Measurements from ENCODE around the gene PEX7.

The PEX7 gene

GRCh38 chr6:136774228-136775041 is 48.0 kb upstream of the PEX7 start:
- Histone ChIP-seq H4K8ac (ENCODE audit: low read length) (no peak overlapping the region), H3K79me1 (replicated peaks; ENCODE audit: low read length, poor library complexity, severe bottlenecking) (peaks cover 34% of the 10 kb centered on the region), H3K18ac (ENCODE audit: low read depth in 1 of 2, low read length in 2 of 2) (no peak overlapping the region), H3K36me3 (ENCODE audit: control insufficient read depth in 1 of 2, insufficient read depth in 2 of 2, low read depth in 1 of 2, low read length in 2 of 2) (no peaks in the 10 kb centered on the region), H3K4me2 (ENCODE audit: low read length, poor library complexity, severe bottlenecking) (no peak overlapping the region), H3K27me3 (ENCODE audit: control insufficient read depth in 1 of 2, insufficient read depth in 1 of 2, low read length in 2 of 2) (no peaks in the 10 kb centered on the region), H3K4me1 (ENCODE audit: control insufficient read depth, insufficient read depth, low read depth, low read length) (no peaks in the 10 kb centered on the region), H2BK15ac (ENCODE audit: low read depth, poor library complexity, severe bottlenecking) (no peak overlapping the region), H3K4ac (ENCODE audit: low read depth in 1 of 2, low read length in 2 of 2) (no peak overlapping the region), H3K9ac (ENCODE audit: low read length) (peak overlapping the region; percentile 39), H2BK120ac (ENCODE audit: low read depth, low read length) (no peak overlapping the region), H2AFZ (ENCODE audit: low read depth, low read length) (no peak overlapping the region), H3K14ac (ENCODE audit: low read length in 2 of 2) (no peak overlapping the region), H3K4me3 (ENCODE audit: insufficient read depth in 1 of 2, low read depth in 1 of 2, low read length in 2 of 2) (peak overlapping the region in 1 of 2 experiments; percentile 24), H2BK5ac (ENCODE audit: low read depth, low read length, poor library complexity, severe bottlenecking) (no peak overlapping the region), H2BK12ac (ENCODE audit: low read length in 2 of 2) (no peak overlapping the region), H3K23ac (ENCODE audit: low read length in 2 of 2) (no peak overlapping the region), H2AK5ac (ENCODE audit: low read length, severe bottlenecking) (no peak overlapping the region), H3K9me3 (ENCODE audit: control insufficient read depth, low read length) (no peaks in the 10 kb centered on the region), H4K91ac (ENCODE audit: low read length) (no peak overlapping the region), H3K27ac (ENCODE audit: low read length, poor library complexity, severe bottlenecking) (no peak overlapping the region)
- 90% methylated on average over 5 of the region's 6 CpGs for WGBS
- DNase-seq, result peak; percentile 81

DNA sequence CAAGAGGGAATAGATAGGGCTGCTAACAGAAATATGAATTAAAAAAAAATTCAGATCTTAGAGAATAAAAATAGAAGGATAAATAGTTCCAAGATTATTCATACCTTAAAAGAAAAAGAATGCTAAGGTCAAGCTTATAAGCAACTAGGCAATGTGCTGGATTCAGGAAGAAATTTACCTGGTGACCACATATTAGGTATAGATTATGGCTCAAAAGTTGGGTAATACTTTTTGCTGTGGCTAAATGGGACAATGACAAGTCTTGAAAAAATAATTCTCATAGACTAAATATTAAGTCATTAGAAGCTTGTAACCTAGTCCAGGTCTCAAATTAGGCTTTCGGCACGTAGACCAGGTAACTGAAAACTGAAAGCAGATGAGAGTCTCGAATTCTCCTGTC is 47.3 kb upstream of the PEX7 start:
- no peak overlapping the region for H2BK120ac ChIP-seq (ENCODE audit: low read depth, low read length)
- H3K27me3 ChIP-seq (ENCODE audit: control insufficient read depth in 1 of 2, insufficient read depth in 1 of 2, low read length in 2 of 2), result no peaks in the 10 kb centered on the region
- H2AFZ ChIP-seq (ENCODE audit: low read depth, low read length), result no peak overlapping the region
- H3K4me3 ChIP-seq (ENCODE audit: insufficient read depth in 1 of 2, low read depth in 1 of 2, low read length in 2 of 2), result no peak overlapping the region
- DNase-seq, result no peak
- H3K9me3 ChIP-seq (ENCODE audit: control insufficient read depth, low read length), result no peaks in the 10 kb centered on the region
- no peak overlapping the region for H2BK5ac ChIP-seq (ENCODE audit: low read depth, low read length, poor library complexity, severe bottlenecking)
- no peak overlapping the region for H3K9ac ChIP-seq (ENCODE audit: low read length)
- no peak overlapping the region for H2AK5ac ChIP-seq (ENCODE audit: low read length, severe bottlenecking)
- no peak overlapping the region for H4K8ac ChIP-seq (ENCODE audit: low read length)
- H3K79me1 ChIP-seq (replicated peaks; ENCODE audit: low read length, poor library complexity, severe bottlenecking), result peaks cover 37% of the 10 kb centered on the region
- no peak overlapping the region for H4K91ac ChIP-seq (ENCODE audit: low read length)
- no peak overlapping the region for H2BK12ac ChIP-seq (ENCODE audit: low read length in 2 of 2)
- H3K4me2 ChIP-seq (ENCODE audit: low read length, poor library complexity, severe bottlenecking), result no peak overlapping the region
- no peak overlapping the region for H3K14ac ChIP-seq (ENCODE audit: low read length in 2 of 2)
- H2BK15ac ChIP-seq (ENCODE audit: low read depth, poor library complexity, severe bottlenecking), result no peak overlapping the region
- no peak overlapping the region for H3K27ac ChIP-seq (ENCODE audit: low read length, poor library complexity, severe bottlenecking)
- no peak overlapping the region for H3K18ac ChIP-seq (ENCODE audit: low read depth in 1 of 2, low read length in 2 of 2)
- H3K36me3 ChIP-seq (ENCODE audit: control insufficient read depth in 1 of 2, insufficient read depth in 2 of 2, low read depth in 1 of 2, low read length in 2 of 2), result no peaks in the 10 kb centered on the region
- 94% methylated on average over 3 of the region's 3 CpGs for WGBS
- no peak overlapping the region for H3K23ac ChIP-seq (ENCODE audit: low read length in 2 of 2)
- no peaks in the 10 kb centered on the region for H3K4me1 ChIP-seq (ENCODE audit: control insufficient read depth, insufficient read depth, low read depth, low read length)
- no peak overlapping the region for H3K4ac ChIP-seq (ENCODE audit: low read depth in 1 of 2, low read length in 2 of 2)

GRCh38 chr6:136775548-136775947 is 46.8 kb upstream of the PEX7 start:
- H3K27me3 ChIP-seq (ENCODE audit: control insufficient read depth in 1 of 2, insufficient read depth in 1 of 2, low read length in 2 of 2), result no peaks in the 10 kb centered on the region
- no peak overlapping the region for H2BK5ac ChIP-seq (ENCODE audit: low read depth, low read length, poor library complexity, severe bottlenecking)
- H3K9ac ChIP-seq (ENCODE audit: low read length), result no peak overlapping the region
- H3K18ac ChIP-seq (ENCODE audit: low read depth in 1 of 2, low read length in 2 of 2), result peak overlapping the region in 1 of 2 experiments; percentile 40
- DNase-seq, result peak; percentile 58
- H3K4me2 ChIP-seq (ENCODE audit: low read length, poor library complexity, severe bottlenecking), result no peak overlapping the region
- H3K14ac ChIP-seq (ENCODE audit: low read length in 2 of 2), result no peak overlapping the region
- no peak overlapping the region for H2BK12ac ChIP-seq (ENCODE audit: low read length in 2 of 2)
- H2AK5ac ChIP-seq (ENCODE audit: low read length, severe bottlenecking), result no peak overlapping the region
- no peak overlapping the region for H4K91ac ChIP-seq (ENCODE audit: low read length)
- no peak overlapping the region for H3K27ac ChIP-seq (ENCODE audit: low read length, poor library complexity, severe bottlenecking)
- H2BK120ac ChIP-seq (ENCODE audit: low read depth, low read length), result no peak overlapping the region
- WGBS, result 94% methylated on average over 2 of the region's 2 CpGs
- no peaks in the 10 kb centered on the region for H3K4me1 ChIP-seq (ENCODE audit: control insufficient read depth, insufficient read depth, low read depth, low read length)
- H3K36me3 ChIP-seq (ENCODE audit: control insufficient read depth in 1 of 2, insufficient read depth in 2 of 2, low read depth in 1 of 2, low read length in 2 of 2), result no peaks in the 10 kb centered on the region
- no peak overlapping the region for H4K8ac ChIP-seq (ENCODE audit: low read length)
- no peak overlapping the region for H2AFZ ChIP-seq (ENCODE audit: low read depth, low read length)
- no peak overlapping the region for H2BK15ac ChIP-seq (ENCODE audit: low read depth, poor library complexity, severe bottlenecking)
- H3K4me3 ChIP-seq (ENCODE audit: insufficient read depth in 1 of 2, low read depth in 1 of 2, low read length in 2 of 2), result no peak overlapping the region
- no peak overlapping the region for H3K23ac ChIP-seq (ENCODE audit: low read length in 2 of 2)
- no peak overlapping the region for H3K4ac ChIP-seq (ENCODE audit: low read depth in 1 of 2, low read length in 2 of 2)
- H3K9me3 ChIP-seq (ENCODE audit: control insufficient read depth, low read length), result no peaks in the 10 kb centered on the region
- H3K79me1 ChIP-seq (replicated peaks; ENCODE audit: low read length, poor library complexity, severe bottlenecking), result peaks cover 37% of the 10 kb centered on the region

DNA sequence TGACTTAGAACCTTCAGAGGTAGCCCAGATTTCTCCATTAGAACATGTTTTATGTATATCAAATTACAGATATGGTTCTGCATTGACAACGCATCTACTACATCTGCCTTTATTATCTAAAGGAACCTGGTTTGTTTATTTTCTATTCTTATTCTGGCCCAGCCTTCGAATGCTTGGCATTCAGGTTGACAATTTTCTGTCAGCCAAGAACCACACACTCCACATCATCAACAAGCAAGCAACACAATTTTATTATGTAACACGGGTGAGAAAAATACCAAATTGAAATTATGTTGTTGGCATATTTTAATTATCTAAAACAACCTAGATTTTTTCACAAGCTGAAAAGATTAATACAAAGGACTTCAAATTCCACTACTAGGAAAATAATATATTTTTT is 44.7 kb upstream of the PEX7 start:
- Histone ChIP-seq H2BK15ac (ENCODE audit: low read depth, poor library complexity, severe bottlenecking) (no peak overlapping the region), H4K91ac (ENCODE audit: low read length) (no peak overlapping the region), H2BK5ac (ENCODE audit: low read depth, low read length, poor library complexity, severe bottlenecking) (no peak overlapping the region), H3K4me3 (ENCODE audit: insufficient read depth in 1 of 2, low read depth in 1 of 2, low read length in 2 of 2) (no peak overlapping the region), H2AFZ (ENCODE audit: low read depth, low read length) (no peak overlapping the region), H3K9ac (ENCODE audit: low read length) (no peak overlapping the region), H3K18ac (ENCODE audit: low read depth in 1 of 2, low read length in 2 of 2) (no peak overlapping the region), H3K23ac (ENCODE audit: low read length in 2 of 2) (no peak overlapping the region), H3K4me1 (ENCODE audit: control insufficient read depth, insufficient read depth, low read depth, low read length) (peaks cover 3% of the 10 kb centered on the region), H3K4me2 (ENCODE audit: low read length, poor library complexity, severe bottlenecking) (no peak overlapping the region), H3K79me1 (replicated peaks; ENCODE audit: low read length, poor library complexity, severe bottlenecking) (peaks cover 28% of the 10 kb centered on the region), H3K27ac (ENCODE audit: low read length, poor library complexity, severe bottlenecking) (no peak overlapping the region), H3K36me3 (ENCODE audit: control insufficient read depth in 1 of 2, insufficient read depth in 2 of 2, low read depth in 1 of 2, low read length in 2 of 2) (no peaks in the 10 kb centered on the region), H2BK120ac (ENCODE audit: low read depth, low read length) (no peak overlapping the region), H3K4ac (ENCODE audit: low read depth in 1 of 2, low read length in 2 of 2) (no peak overlapping the region), H2BK12ac (ENCODE audit: low read length in 2 of 2) (no peak overlapping the region), H3K14ac (ENCODE audit: low read length in 2 of 2) (no peak overlapping the region), H3K27me3 (ENCODE audit: control insufficient read depth in 1 of 2, insufficient read depth in 1 of 2, low read length in 2 of 2) (no peaks in the 10 kb centered on the region), H2AK5ac (ENCODE audit: low read length, severe bottlenecking) (no peak overlapping the region), H3K9me3 (ENCODE audit: control insufficient read depth, low read length) (no peaks in the 10 kb centered on the region), H4K8ac (ENCODE audit: low read length) (no peak overlapping the region)
- DNase-seq, result no peak
- 69% methylated on average over 1 of the region's 3 CpGs for WGBS
